Measurements from ENCODE around the gene RBM4. TPM values are rescaled to one million over a fixed set of nuclear protein-coding genes. Genes with fewer than 3 reads are reported as not detected.

The RBM4 gene
- total and polyA plus RNA-seq, 2 of the 13 experiments (the other 11 are each of a cell fraction or from before 2014, with no cell fraction given), result 126 to 136 TPM

- TF ChIP-seq FOXC1 (CRISPR knock-in tag; IDR thresholded peaks at IDR 0.05; ENCODE audit: borderline replicate concordance), result no peak
- no peak for TF ChIP-seq SRF (IDR thresholded peaks at IDR 0.05; ENCODE audit: low read depth, low read length)
- no peak for TF ChIP-seq KLF16 (CRISPR knock-in tag; IDR thresholded peaks at IDR 0.05)
- no peak for TF ChIP-seq ZBTB34 (CRISPR knock-in tag; IDR thresholded peaks at IDR 0.05)
- no peak for TF ChIP-seq CHD4 (IDR thresholded peaks at IDR 0.05; ENCODE audit: borderline replicate concordance, low read length)
- TF ChIP-seq KLF9 (CRISPR knock-in tag; IDR thresholded peaks at IDR 0.05; ENCODE audit: low read depth), result no peak
- TF ChIP-seq ZNF841 (CRISPR knock-in tag; IDR thresholded peaks at IDR 0.05; ENCODE audit: borderline replicate concordance), result no peak
- TF ChIP-seq, protein P1, sequence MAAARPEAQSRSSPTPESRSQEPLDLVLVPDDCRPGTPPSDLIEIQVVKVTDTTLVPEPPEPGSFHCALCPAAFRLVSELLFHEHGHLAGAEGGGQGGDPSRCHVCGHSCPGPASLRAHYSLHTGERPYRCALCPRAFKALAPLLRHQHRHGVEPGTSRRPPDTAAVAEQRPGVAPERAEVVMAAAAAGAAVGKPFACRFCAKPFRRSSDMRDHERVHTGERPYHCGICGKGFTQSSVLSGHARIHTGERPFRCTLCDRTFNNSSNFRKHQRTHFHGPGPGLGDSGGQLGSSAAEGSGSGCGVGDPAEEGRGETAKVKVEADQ (CRISPR knock-in tag; IDR thresholded peaks at IDR 0.05; ENCODE audit: borderline replicate concordance), result no peak
- no peak for TF ChIP-seq ZNF329 (CRISPR knock-in tag; IDR thresholded peaks at IDR 0.05; ENCODE audit: low read depth)
- TF ChIP-seq, protein P2, sequence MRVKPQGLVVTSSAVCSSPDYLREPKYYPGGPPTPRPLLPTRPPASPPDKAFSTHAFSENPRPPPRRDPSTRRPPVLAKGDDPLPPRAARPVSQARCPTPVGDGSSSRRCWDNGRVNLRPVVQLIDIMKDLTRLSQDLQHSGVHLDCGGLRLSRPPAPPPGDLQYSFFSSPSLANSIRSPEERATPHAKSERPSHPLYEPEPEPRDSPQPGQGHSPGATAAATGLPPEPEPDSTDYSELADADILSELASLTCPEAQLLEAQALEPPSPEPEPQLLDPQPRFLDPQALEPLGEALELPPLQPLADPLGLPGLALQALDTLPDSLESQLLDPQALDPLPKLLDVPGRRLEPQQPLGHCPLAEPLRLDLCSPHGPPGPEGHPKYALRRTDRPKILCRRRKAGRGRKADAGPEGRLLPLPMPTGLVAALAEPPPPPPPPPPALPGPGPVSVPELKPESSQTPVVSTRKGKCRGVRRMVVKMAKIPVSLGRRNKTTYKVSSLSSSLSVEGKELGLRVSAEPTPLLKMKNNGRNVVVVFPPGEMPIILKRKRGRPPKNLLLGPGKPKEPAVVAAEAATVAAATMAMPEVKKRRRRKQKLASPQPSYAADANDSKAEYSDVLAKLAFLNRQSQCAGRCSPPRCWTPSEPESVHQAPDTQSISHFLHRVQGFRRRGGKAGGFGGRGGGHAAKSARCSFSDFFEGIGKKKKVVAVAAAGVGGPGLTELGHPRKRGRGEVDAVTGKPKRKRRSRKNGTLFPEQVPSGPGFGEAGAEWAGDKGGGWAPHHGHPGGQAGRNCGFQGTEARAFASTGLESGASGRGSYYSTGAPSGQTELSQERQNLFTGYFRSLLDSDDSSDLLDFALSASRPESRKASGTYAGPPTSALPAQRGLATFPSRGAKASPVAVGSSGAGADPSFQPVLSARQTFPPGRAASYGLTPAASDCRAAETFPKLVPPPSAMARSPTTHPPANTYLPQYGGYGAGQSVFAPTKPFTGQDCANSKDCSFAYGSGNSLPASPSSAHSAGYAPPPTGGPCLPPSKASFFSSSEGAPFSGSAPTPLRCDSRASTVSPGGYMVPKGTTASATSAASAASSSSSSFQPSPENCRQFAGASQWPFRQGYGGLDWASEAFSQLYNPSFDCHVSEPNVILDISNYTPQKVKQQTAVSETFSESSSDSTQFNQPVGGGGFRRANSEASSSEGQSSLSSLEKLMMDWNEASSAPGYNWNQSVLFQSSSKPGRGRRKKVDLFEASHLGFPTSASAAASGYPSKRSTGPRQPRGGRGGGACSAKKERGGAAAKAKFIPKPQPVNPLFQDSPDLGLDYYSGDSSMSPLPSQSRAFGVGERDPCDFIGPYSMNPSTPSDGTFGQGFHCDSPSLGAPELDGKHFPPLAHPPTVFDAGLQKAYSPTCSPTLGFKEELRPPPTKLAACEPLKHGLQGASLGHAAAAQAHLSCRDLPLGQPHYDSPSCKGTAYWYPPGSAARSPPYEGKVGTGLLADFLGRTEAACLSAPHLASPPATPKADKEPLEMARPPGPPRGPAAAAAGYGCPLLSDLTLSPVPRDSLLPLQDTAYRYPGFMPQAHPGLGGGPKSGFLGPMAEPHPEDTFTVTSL (CRISPR knock-in tag; IDR thresholded peaks at IDR 0.05; ENCODE audit: borderline replicate concordance), result no peak
- TF ChIP-seq HNRNPLL (IDR thresholded peaks at IDR 0.05; ENCODE audit: low read depth, low read length, poor library complexity, severe bottlenecking), result no peak
- no peak for TF ChIP-seq ZBTB7A (CRISPR knock-in tag; IDR thresholded peaks at IDR 0.05)
Observed at GRCh38 chr11:66614073-66614472, 24.4 kb upstream of the RBM4 start (continued).

Measured in HepG2 (cell line).